Measurements from ENCODE around the gene DNMT3L. TPM values are rescaled to one million over a fixed set of nuclear protein-coding genes. Genes with fewer than 3 reads are reported as not detected.

The DNMT3L gene
- total RNA-seq, 2 donors from 2014 or later: not detected

GRCh38 chr21:44260066-44260465, 1.6 kb downstream of the DNMT3L start:
- no peaks in the 10 kb centered on the region for H3K9me3 ChIP-seq
- ATAC-seq: no peak
- 49 to 65% methylated on average over 4 of the region's 4 CpGs for WGBS, 2 donors
- no peak overlapping the region for H3K27ac ChIP-seq
- no peak overlapping the region for H3K4me3 ChIP-seq
- H3K4me1 ChIP-seq: no peaks in the 10 kb centered on the region
- no peaks in the 10 kb centered on the region for H3K36me3 ChIP-seq (replicated peaks in 1 of 2; ENCODE audit: insufficient read depth in 1 of 2, low read depth in 2 of 2)
- no peak for DNase-seq
- TF ChIP-seq, protein P1, sequence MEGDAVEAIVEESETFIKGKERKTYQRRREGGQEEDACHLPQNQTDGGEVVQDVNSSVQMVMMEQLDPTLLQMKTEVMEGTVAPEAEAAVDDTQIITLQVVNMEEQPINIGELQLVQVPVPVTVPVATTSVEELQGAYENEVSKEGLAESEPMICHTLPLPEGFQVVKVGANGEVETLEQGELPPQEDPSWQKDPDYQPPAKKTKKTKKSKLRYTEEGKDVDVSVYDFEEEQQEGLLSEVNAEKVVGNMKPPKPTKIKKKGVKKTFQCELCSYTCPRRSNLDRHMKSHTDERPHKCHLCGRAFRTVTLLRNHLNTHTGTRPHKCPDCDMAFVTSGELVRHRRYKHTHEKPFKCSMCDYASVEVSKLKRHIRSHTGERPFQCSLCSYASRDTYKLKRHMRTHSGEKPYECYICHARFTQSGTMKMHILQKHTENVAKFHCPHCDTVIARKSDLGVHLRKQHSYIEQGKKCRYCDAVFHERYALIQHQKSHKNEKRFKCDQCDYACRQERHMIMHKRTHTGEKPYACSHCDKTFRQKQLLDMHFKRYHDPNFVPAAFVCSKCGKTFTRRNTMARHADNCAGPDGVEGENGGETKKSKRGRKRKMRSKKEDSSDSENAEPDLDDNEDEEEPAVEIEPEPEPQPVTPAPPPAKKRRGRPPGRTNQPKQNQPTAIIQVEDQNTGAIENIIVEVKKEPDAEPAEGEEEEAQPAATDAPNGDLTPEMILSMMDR (IDR thresholded peaks at IDR 0.05): no peak
- no peak for TF ChIP-seq POLR2A (IDR thresholded peaks at IDR 0.05)
- intact Hi-C loops (cut with DNase I): loop anchor here (10.0 kb wide), 1 partner anchor 55 kb away; no protein-coding TSS in a partner anchor
- H3K27me3 ChIP-seq: no peaks in the 10 kb centered on the region

- Histone ChIP-seq H3K27ac (no peak overlapping the region), H3K27me3 (no peaks in the 10 kb centered on the region), H3K4me3 (no peak overlapping the region), H3K36me3 (replicated peaks in 1 of 2; ENCODE audit: insufficient read depth in 1 of 2, low read depth in 2 of 2) (no peaks in the 10 kb centered on the region), H3K4me1 (no peaks in the 10 kb centered on the region), H3K9me3 (no peaks in the 10 kb centered on the region)
- 74 to 77% methylated on average over 17 to 22 of the region's 22 CpGs for WGBS, 2 donors
- TF ChIP-seq, protein P1 (IDR thresholded peaks at IDR 0.05): no peak
- TF ChIP-seq POLR2A (IDR thresholded peaks at IDR 0.05): no peak
- ATAC-seq (no peak), DNase-seq (no peak)
- intact Hi-C loops (cut with DNase I): no loop called here
Measured at GRCh38 chr21:44259082-44259705, 2.5 kb downstream of the DNMT3L start.

DNA sequence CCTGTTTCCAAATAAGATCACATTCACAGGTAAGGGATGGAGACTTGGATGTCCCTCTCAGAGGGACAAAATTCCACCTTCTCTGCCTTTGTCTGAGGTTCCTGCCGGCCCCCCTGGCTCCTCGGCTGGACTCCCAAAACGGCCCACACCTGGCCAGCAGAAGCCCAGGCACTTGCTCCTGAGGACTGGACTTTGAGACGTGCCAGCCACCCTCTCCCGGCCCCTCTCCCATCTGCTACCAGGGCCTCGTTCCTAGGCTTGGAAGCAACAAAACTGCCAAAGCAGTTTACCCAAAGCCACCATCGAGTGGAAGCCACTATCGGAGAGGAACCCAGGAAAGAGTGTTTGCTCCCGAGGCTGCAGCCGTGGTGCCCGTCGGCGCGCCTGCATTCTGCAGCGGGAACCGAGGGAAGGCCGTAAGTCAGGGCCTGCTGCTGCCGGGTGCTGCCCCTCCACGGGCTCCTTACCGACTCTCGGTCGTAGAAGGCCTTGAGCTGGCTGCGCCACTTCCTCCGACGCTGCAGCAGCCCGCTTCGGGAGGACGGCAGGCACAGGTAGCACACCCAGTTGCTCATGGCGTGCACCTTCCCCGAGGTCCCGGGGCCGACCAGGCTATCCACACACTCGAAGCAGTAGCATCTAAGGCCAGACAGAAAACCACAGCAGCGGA, 3.5 kb downstream of the DNMT3L start:
- intact Hi-C loops (cut with DNase I): no loop called here
- Histone ChIP-seq H3K36me3 (replicated peaks in 1 of 2; ENCODE audit: insufficient read depth in 1 of 2, low read depth in 2 of 2) (no peaks in the 10 kb centered on the region), H3K4me1 (no peaks in the 10 kb centered on the region), H3K9me3 (no peaks in the 10 kb centered on the region), H3K27me3 (no peaks in the 10 kb centered on the region), H3K4me3 (no peak overlapping the region), H3K27ac (no peak overlapping the region)
- DNase-seq (no peak), ATAC-seq (no peak)
- WGBS, 2 donors: 47 to 78% methylated on average over 6 to 32 of the region's 34 CpGs
- no peak for TF ChIP-seq POLR2A (IDR thresholded peaks at IDR 0.05)
- TF ChIP-seq, protein P1 (IDR thresholded peaks at IDR 0.05): no peak

- Histone ChIP-seq H3K9me3 (no peaks in the 10 kb centered on the region), H3K36me3 (replicated peaks in 1 of 2; ENCODE audit: insufficient read depth in 1 of 2, low read depth in 2 of 2) (no peaks in the 10 kb centered on the region), H3K27ac (no peak overlapping the region), H3K27me3 (no peaks in the 10 kb centered on the region), H3K4me3 (no peak overlapping the region), H3K4me1 (no peaks in the 10 kb centered on the region)
- WGBS, 2 donors: 57 to 64% methylated on average over 1 to 9 of the region's 11 CpGs
- DNase-seq (no peak), ATAC-seq (no peak)
- TF ChIP-seq, protein P1 (IDR thresholded peaks at IDR 0.05): no peak
- no peak for TF ChIP-seq POLR2A (IDR thresholded peaks at IDR 0.05)
- intact Hi-C loops (cut with DNase I): no loop called here
Measured at GRCh38 chr21:44255511-44255981, 6.2 kb downstream of the DNMT3L start.

All from body of pancreas (tissue), 4 donors.